HG03103 (cell line): ENCODE measurements around the gene IARS1.

Experiments
- ATAC-seq: cut with Tn5 transposase; IDR thresholded peaks from one replicate; pipeline ENCODE4 v1.9.1; 2021; ENCODE audit warnings: low read depth; ENCODE audit not compliant: unreplicated experiment

Gene IARS1

GRCh38 chr9:92247296-92247695 lies 46.2 kb downstream of the IARS1 start:
- no peak for ATAC-seq

- no peak for ATAC-seq
Measured at GRCh38 chr9:92245005-92245797, 48.3 kb downstream of the IARS1 start.
